PFSK-1 (cell line): ENCODE results near the gene AGRN.

Experiments
- FOXP2 ChIP-seq: optimal IDR thresholded peaks from 2 replicates; pipeline ENCODE3; 2011; ENCODE audit warnings: borderline replicate concordance, control low read depth, inconsistent platforms; ENCODE audit not compliant: insufficient read depth; ENCODE audit errors: extremely low read length, extremely low read depth
- POLR2AphosphoS5 ChIP-seq: IDR thresholded peaks from 2 replicates; pipeline ENCODE4 v1.6.1; 2012; ENCODE audit warnings: low read depth, mild to moderate bottlenecking, control low read depth, low read length, moderate library complexity
- SIN3A ChIP-seq: IDR thresholded peaks from 2 replicates; pipeline ENCODE4 v1.6.1; 2012; ENCODE audit warnings: mild to moderate bottlenecking, low read length, moderate library complexity, borderline replicate concordance; ENCODE audit not compliant: insufficient read depth
- TAF1 ChIP-seq: IDR thresholded peaks from 2 replicates; pipeline ENCODE4 v1.6.1; 2012; ENCODE audit warnings: low read length, control low read depth, borderline replicate concordance; ENCODE audit not compliant: insufficient read depth
- TF ChIP-seq, protein P1 (sequence below), 2 experiments: IDR thresholded peaks; 2 replicates each; pipeline versions ENCODE4 v1.6.1 to v1.8.0; 2011 to 2012; ENCODE audit warnings: low read depth in 2 of 2, low read length in 2 of 2, control low read depth in 1 of 2, inconsistent platforms in 1 of 2, mild to moderate bottlenecking in 1 of 2, moderate library complexity in 1 of 2; ENCODE audit not compliant: insufficient read depth in 1 of 2

The AGRN gene

DNA sequence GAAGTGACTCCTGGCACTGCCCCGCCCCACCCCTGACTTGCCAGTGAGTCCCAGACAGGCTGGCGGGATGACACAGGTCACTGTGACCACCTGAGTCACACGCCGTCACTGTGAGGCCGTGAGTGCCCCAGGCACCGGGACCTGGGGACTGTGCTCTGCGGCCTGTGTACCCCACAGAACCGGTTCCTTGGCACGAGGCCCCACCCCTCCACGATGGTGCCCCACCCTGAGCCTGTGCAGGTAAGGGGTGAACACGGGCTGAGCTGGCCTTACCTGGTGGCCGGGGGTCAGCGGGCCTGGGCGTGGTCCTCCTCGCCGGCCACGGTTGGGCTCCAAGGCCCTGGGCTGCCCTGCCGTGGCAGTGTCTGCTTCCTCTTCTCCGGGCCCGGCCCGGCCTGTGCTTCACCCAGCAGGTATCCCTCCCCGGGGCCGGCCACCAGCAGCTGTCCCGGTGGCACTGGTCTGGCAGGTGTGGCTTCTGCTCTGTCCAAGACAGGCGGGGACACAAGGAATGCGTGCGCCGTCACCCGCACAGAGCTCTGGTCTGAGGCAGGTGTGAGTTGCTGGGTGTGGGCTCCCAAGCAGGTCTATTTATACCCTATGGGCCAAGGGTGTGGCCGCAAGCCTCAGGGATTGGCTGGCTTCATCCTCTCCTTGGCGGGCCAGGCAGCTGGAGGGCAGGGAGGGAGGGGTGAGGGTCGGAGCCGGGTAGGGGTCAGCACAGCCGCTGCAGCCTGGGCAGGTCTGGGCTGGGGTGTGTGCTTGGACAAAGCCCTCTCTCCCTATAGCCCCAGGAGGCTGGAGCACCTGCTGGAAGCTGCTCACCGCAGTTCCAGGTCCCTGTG lies 54.0 kb downstream of the AGRN start, which contains the start of gene RNF223:
TSS of gene RNF223 (minus strand) at position 564 of the 845 bp plus-strand sequence. CDS start 1,740 bp downstream, outside the sequence.
- TF ChIP-seq FOXP2 (no peak), TAF1 (no peak), SIN3A (no peak), POLR2AphosphoS5 (no peak)
- TF ChIP-seq, protein P1, sequence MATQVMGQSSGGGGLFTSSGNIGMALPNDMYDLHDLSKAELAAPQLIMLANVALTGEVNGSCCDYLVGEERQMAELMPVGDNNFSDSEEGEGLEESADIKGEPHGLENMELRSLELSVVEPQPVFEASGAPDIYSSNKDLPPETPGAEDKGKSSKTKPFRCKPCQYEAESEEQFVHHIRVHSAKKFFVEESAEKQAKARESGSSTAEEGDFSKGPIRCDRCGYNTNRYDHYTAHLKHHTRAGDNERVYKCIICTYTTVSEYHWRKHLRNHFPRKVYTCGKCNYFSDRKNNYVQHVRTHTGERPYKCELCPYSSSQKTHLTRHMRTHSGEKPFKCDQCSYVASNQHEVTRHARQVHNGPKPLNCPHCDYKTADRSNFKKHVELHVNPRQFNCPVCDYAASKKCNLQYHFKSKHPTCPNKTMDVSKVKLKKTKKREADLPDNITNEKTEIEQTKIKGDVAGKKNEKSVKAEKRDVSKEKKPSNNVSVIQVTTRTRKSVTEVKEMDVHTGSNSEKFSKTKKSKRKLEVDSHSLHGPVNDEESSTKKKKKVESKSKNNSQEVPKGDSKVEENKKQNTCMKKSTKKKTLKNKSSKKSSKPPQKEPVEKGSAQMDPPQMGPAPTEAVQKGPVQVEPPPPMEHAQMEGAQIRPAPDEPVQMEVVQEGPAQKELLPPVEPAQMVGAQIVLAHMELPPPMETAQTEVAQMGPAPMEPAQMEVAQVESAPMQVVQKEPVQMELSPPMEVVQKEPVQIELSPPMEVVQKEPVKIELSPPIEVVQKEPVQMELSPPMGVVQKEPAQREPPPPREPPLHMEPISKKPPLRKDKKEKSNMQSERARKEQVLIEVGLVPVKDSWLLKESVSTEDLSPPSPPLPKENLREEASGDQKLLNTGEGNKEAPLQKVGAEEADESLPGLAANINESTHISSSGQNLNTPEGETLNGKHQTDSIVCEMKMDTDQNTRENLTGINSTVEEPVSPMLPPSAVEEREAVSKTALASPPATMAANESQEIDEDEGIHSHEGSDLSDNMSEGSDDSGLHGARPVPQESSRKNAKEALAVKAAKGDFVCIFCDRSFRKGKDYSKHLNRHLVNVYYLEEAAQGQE (IDR thresholded peaks at IDR 0.05; ENCODE audit: insufficient read depth in 1 of 2, low read depth in 2 of 2, low read length in 2 of 2): no peak

DNA sequence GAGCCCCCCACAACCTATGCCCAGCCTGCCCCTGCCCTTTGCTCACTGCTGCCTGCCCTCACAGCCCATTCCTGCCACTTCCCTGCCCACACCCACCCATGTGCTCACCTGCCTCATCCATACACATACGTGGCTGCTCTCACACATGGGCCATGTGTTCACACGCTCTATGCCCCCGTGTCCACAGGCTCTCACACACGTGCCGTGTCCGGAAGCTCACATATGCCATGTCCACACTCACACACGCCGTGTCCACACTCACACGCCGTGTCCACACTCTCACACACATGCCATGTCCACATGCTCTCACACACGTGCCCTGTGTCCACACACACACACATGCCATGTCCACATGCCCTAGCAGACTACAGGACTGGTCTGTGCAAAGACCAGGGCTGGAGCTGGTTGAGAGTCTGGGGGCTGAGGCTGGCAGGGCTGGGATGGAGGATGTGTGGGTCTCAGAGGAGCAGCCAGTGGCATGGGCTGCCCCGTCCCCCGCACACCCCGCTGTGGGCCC lies 54.8 kb downstream of the AGRN start:
- TF ChIP-seq, protein P1 (IDR thresholded peaks at IDR 0.05; ENCODE audit: insufficient read depth in 1 of 2, low read depth in 2 of 2, low read length in 2 of 2): no peak
- TF ChIP-seq TAF1 (no peak), POLR2AphosphoS5 (no peak), FOXP2 (no peak), SIN3A (no peak)

DNA sequence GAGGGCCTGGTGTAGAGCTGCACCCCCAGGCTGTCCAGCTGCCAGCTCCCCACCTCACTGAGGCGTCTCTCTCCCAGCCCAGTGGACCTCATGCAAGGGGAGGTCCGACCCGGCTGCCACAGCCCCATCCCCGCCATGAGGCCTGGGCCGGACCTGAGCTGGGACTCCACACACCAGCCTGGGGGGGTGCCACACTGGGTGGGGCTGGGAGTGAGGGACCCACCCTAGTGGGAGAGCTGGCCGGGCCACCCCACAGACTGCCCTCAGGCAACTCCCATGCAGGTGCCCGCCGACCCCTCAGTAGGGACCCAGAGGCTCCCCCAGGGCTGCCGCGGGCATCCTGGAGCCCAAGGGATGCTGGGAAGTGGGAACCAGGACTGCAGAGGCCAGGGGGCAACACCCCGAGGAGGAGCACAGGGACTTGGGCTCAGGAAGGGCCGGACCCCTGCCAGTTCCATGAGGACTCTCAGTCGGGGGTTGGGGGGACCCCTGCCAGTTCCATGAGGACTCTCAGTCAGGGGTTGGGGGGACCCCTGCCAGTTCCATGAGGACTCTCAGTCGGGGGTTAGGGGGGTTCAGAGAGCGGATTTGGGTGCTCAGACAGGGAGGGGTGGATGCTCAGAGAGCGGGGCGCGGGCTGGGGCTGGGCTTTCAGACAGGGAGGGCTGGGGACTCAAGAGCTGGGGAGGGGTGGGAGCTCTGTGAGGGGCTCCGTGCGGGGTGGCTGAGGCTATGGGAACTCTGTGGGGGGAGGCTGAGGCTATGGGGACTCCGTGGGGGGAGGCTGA lies 55.4 kb downstream of the AGRN start:
- no peak for TF ChIP-seq TAF1
- no peak for TF ChIP-seq FOXP2
- no peak for TF ChIP-seq POLR2AphosphoS5
- TF ChIP-seq SIN3A: no peak
- TF ChIP-seq, protein P1 (IDR thresholded peaks at IDR 0.05; ENCODE audit: insufficient read depth in 1 of 2, low read depth in 2 of 2, low read length in 2 of 2): no peak

DNA sequence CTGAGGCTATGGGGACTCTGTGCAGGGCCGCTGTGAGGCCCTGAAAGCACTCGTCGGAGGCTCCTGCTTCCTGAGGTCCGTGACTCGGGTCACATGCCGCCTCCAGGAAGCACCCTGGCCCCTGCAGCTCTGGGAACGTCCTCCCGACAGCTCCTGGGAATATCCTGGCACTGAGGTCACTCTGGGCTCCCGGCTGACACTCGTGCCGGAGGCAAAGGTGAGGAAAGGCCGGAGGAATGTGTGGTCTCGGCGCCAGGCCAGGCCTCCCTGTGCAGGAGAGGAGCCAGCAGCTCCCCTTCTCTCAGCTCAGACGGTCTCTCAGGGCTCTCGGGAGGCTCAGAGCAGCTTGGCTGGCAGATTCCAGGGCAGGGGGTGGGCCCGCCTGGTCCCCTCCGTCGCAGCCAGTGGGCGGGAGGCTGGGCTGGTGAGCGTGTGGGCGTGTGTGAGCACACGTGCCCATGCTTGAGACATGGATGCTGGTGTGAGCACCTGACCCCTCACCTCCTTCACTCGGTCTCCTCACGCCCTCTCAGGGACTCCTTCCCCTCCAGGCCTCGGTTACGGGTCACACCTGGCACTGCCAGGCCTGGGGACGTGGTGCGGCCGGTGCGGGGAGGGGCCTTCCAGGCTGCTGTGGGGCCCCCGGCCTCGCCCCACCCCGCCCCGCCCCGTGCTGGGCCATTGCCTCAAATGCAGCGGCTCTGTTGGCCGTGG lies 59.6 kb downstream of the AGRN start:
- no peak for TF ChIP-seq SIN3A
- peak; percentile 10 for TF ChIP-seq FOXP2

DNA sequence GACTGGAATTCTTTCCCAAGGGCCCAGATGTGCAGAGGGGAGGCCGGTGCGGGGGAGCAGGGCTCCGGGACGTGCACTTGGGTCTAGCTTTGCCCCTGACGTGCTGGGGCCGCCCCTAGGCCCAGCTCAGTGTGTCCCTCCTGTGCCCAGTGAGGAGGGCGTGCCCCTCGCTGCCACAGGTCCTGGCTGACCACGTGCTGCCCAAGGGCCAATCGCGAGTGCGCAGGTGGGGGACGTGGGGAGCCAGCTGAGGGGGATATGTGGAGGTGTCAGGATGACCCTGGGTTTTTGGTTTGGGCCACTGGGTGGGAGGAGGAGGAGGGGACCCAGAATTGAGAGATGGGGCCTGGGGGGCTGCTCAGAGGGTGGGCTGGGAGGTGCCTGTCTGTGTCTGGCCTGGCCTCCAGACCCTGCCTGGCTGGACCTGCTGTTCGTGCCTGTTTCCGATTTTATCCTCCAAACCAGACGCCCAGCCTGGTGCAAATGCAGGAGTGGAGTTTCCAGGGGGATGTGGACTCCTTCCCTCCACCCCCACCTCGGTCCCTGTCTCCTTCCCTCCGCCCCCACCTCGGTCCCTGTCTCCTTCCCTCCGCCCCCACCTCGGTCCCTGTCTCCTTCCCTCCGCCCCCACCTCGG lies 60.3 kb downstream of the AGRN start:
- TF ChIP-seq FOXP2: no peak
